Spleen (tissue), 11 donors: Measurements from ENCODE around the gene REXO1. TPM values are rescaled to one million over a fixed set of nuclear protein-coding genes. Genes with fewer than 3 reads are reported as not detected.

Experiments used
- DNase-seq: peaks from one replicate; pipeline ENCODE4 v3.0.0-alpha.2; 2020
- H3K27ac ChIP-seq, 8 donors: fragments of 200-600 bp; sonication (generic) in 7 of 8; 1 replicate in 4 of 8; 2 replicates in 4 of 8; pipeline versions ENCODE4 v1.5.0 to v1.8.0; 2016 to 2021; ENCODE audit warnings: inconsistent platforms in 4 of 8, mild to moderate bottlenecking in 4 of 8, moderate library complexity in 1 of 8
- H3K27me3 ChIP-seq, 7 donors: fragments of 200-600 bp; sonication (generic) in 6 of 7; replicated peaks in 1 of 7; 1 replicate in 4 of 7; 2 replicates in 3 of 7; pipeline versions ENCODE4 v1.5.0 to v1.8.0; 2016 to 2021; ENCODE audit warnings: inconsistent platforms in 3 of 7, mild to moderate bottlenecking in 1 of 7
- H3K36me3 ChIP-seq, 6 donors: fragments of 200-600 bp; sonication (generic) in 5 of 6; 1 replicate in 4 of 6; 2 replicates in 2 of 6; pipeline versions ENCODE4 v1.5.0 to v1.8.0; 2016 to 2021; ENCODE audit warnings: inconsistent platforms in 2 of 6
- H3K4me1 ChIP-seq, 6 donors: fragments of 200-600 bp; sonication (generic) in 5 of 6; 1 replicate in 3 of 6; 2 replicates in 3 of 6; pipeline versions ENCODE4 v1.5.0 to v1.8.0; 2016 to 2021; ENCODE audit warnings: inconsistent platforms in 3 of 6
- H3K4me3 ChIP-seq, 8 donors: fragments of 200-600 bp; sonication (generic) in 7 of 8; 1 replicate in 4 of 8; 2 replicates in 4 of 8; pipeline versions ENCODE4 v1.5.0 to v1.8.0; 2016 to 2021; ENCODE audit warnings: inconsistent platforms in 4 of 8, mild to moderate bottlenecking in 4 of 8, moderate library complexity in 2 of 8
- H3K9me3 ChIP-seq, 8 donors: fragments of 200-600 bp; sonication (generic) in 7 of 8; 1 replicate in 4 of 8; 2 replicates in 4 of 8; pipeline versions ENCODE4 v1.5.0 to v1.8.0; 2016 to 2021; ENCODE audit warnings: inconsistent platforms in 4 of 8
- POLR2A ChIP-seq, 3 donors: fragments of 450-650 bp; IDR thresholded peaks; one replicate each; pipeline ENCODE4 v1.5.1; 2017; ENCODE audit warnings: antibody characterized with exemption in 3 of 3, mild to moderate bottlenecking in 1 of 3
- POLR2AphosphoS5 ChIP-seq, 3 donors: sonication (generic); formaldehyde crosslinking; IDR thresholded peaks; one replicate each; pipeline ENCODE4 v1.5.1; 2017; ENCODE audit warnings: antibody characterized with exemption in 3 of 3
- WGBS, 5 donors: extraction: QIAGEN DNeasy Blood & Tissue Kit in 3 of 5; methylation state at CpG; one replicate each; pipeline versions ENCODE4 v1.1.5 to v1.1.7; 2013 to 2018; 5-methylcytosine and 5-hydroxymethylcytosine counted together
- intact Hi-C: fragments of 100-400 bp; cut with DNase I; formaldehyde crosslinking; loops from one replicate; pipeline ENCODE4 v1.15.0; 2023; ENCODE audit warnings: low total_unique reads
- polyA plus RNA-seq, 3 donors: library from polyadenylated mRNA; stranded (reverse); fragments of 200-250 nt; gene quantifications; one replicate each; pipeline ENCODE4 v1.2.1, GENCODE V29; 2013
- total RNA-seq, 7 donors: library from RNA; depleted of rRNA in 3 of 7; stranded (reverse); fragments of >200 nt in 3 of 7; fragmentation: NEBNext Ultra II Directional in 4 of 7; extraction: Animal tissue kit (Norgen Biotek cat#: 25700) in 4 of 7; gene quantifications; one replicate each; pipeline versions ENCODE4 v1.1.0 to v1.2.1, GENCODE V29; 2016 to 2021
- TF ChIP-seq, protein P1 (sequence below), 11 experiments: fragments of 200-600 bp in 7 of 11; fragments of 450-650 bp in 4 of 11; sonication (generic) in 4 of 11; IDR thresholded peaks in 8 of 11; conservative IDR thresholded peaks in 3 of 11; 1 replicate in 7 of 11; 2 replicates in 4 of 11; pipeline versions ENCODE4 v1.4.0 to v1.8.0; 2016 to 2021; ENCODE audit warnings: antibody characterized with exemption in 11 of 11, inconsistent platforms in 4 of 11, mild to moderate bottlenecking in 1 of 11
- donor health status: healthy with polysubstance abuse.
- donor health status: DM: no; HTN: no; CAD: no; lungs with moderate emphysema.
- donor health status: DM: no; HTN: no; CAD: no.
- donor health status: Bipolar disorder and iron deficiency.
- donor health status: healthy.
- donor health status: DM: no; HTN: no; CAD: no.
- donor health status: DM: yes; HTN: yes; CAD: no.

Gene REXO1
- total and polyA plus RNA-seq, 10 donors = 13.4 to 88.1 (median 50.6) TPM

- TF ChIP-seq POLR2AphosphoS5 (IDR thresholded peaks at IDR 0.05) (no peak), POLR2A (IDR thresholded peaks at IDR 0.05) (no peak)
- TF ChIP-seq, protein P1, sequence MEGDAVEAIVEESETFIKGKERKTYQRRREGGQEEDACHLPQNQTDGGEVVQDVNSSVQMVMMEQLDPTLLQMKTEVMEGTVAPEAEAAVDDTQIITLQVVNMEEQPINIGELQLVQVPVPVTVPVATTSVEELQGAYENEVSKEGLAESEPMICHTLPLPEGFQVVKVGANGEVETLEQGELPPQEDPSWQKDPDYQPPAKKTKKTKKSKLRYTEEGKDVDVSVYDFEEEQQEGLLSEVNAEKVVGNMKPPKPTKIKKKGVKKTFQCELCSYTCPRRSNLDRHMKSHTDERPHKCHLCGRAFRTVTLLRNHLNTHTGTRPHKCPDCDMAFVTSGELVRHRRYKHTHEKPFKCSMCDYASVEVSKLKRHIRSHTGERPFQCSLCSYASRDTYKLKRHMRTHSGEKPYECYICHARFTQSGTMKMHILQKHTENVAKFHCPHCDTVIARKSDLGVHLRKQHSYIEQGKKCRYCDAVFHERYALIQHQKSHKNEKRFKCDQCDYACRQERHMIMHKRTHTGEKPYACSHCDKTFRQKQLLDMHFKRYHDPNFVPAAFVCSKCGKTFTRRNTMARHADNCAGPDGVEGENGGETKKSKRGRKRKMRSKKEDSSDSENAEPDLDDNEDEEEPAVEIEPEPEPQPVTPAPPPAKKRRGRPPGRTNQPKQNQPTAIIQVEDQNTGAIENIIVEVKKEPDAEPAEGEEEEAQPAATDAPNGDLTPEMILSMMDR (IDR thresholded peaks at IDR 0.05 in 8 of 11, conservative IDR thresholded peaks at IDR 0.05 in 3 of 11) = no peak
- Histone ChIP-seq H3K4me3 (no peak overlapping the region), H3K36me3 (peaks cover 0 to 27% (median 0%) of the 10 kb centered on the region in 6 donors), H3K27ac (no peak overlapping the region), H3K9me3 (no peaks in the 10 kb centered on the region), H3K4me1 (peaks cover 0 to 13% (median 9%) of the 10 kb centered on the region in 6 donors), H3K27me3 (no peaks in the 10 kb centered on the region)
- peak; percentile 59 for DNase-seq
- intact Hi-C loops = no loop called here
- 82 to 87% (median 83%) methylated on average over 25 to 28 of the region's 28 CpGs for WGBS, 5 donors
These were observed 41.1 kb downstream of the REXO1 start for GRCh38 chr19:1807030-1807694.

GRCh38 chr19:1806184-1807029 is 41.9 kb downstream of the REXO1 start:
- H3K9me3 ChIP-seq = no peaks in the 10 kb centered on the region
- no peak for DNase-seq

DNA sequence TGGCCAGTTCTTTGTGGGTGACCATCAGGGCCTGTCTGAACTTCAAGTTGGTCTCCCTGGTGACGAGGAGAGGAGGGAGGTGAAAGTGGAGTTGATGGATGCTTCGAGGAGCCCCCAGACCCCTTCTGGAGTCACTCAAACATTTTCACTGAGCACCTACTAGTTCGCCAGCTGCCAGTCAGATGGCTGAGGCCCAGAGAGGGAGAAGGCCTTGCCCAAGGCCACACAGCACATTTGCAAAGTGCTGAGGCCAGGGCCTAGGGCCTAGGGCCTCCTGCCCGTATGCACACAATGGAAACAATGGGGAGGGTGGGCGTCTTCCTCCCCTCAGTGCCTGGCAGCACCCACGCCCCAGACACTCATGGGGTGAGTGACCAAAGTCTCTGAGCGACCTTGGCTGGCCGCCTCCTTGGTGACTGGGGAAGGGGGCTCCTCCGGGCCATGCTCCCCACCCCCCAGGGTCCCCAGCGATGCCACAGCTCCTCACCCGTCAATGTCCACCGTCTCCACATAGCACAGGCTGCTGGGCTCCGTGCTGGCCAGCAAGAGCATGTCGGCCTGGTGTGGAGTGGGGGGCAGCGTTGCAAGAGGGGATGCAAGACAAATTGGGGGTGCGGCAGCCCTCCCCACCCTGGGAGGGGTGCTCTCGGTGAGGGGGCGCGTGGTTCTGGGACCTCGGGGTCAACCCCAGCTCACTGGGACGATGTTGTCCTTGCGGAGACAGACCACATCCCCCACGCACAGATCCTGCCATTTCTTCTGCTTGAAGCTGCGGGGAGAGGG is 42.7 kb downstream of the REXO1 start:
- H3K4me1 ChIP-seq = no peaks in the 10 kb centered on the region
- no peaks in the 10 kb centered on the region for H3K27me3 ChIP-seq
- no peak overlapping the region for H3K4me3 ChIP-seq
- intact Hi-C loops = no loop called here
- peaks cover 0 to 34% (median 0%) of the 10 kb centered on the region in 6 donors for H3K36me3 ChIP-seq
- H3K9me3 ChIP-seq = no peaks in the 10 kb centered on the region
- no peak overlapping the region for H3K27ac ChIP-seq
- no peak for DNase-seq
- TF ChIP-seq, protein P1 (IDR thresholded peaks at IDR 0.05 in 8 of 11, conservative IDR thresholded peaks at IDR 0.05 in 3 of 11) = no peak
- TF ChIP-seq POLR2A (IDR thresholded peaks at IDR 0.05) (no peak), POLR2AphosphoS5 (IDR thresholded peaks at IDR 0.05) (no peak)
- WGBS, 5 donors = 86 to 93% (median 91%) methylated on average over 10 to 24 of the region's 24 CpGs

More at GRCh38 chr19:1806184-1807029, 41.9 kb downstream of the REXO1 start:
- no peak overlapping the region for H3K4me3 ChIP-seq
- TF ChIP-seq POLR2AphosphoS5 (IDR thresholded peaks at IDR 0.05) (no peak), POLR2A (IDR thresholded peaks at IDR 0.05) (no peak)
- TF ChIP-seq, protein P1 (IDR thresholded peaks at IDR 0.05 in 8 of 11, conservative IDR thresholded peaks at IDR 0.05 in 3 of 11) = no peak
- no peak overlapping the region for H3K27ac ChIP-seq
- peaks cover 0 to 30% (median 0%) of the 10 kb centered on the region in 6 donors for H3K36me3 ChIP-seq
- peaks cover 0 to 5% (median 2%) of the 10 kb centered on the region in 6 donors for H3K4me1 ChIP-seq
- 85 to 94% (median 88%) methylated on average over 22 to 45 of the region's 45 CpGs for WGBS, 5 donors
- H3K27me3 ChIP-seq = no peaks in the 10 kb centered on the region
- intact Hi-C loops = no loop called here
